Type B pancreatic cell (in vitro differentiated cells): ENCODE results near the gene PDRG1. TPM values are rescaled to one million over a fixed set of nuclear protein-coding genes. Genes with fewer than 3 reads are reported as not detected.

ENCODE experiments used
- DNase-seq: peaks from one replicate; pipeline ENCODE4 v3.0.0; 2021; ENCODE audit warnings: mixed read lengths; ENCODE audit not compliant: unreplicated experiment; ENCODE audit errors: extremely low spot score
- H3K27ac Mint-ChIP-seq: 2 replicates; pipeline ENCODE4 v1.8.0; 2021; ENCODE audit warnings: mild to moderate bottlenecking, mixed read lengths
- H3K27me3 Mint-ChIP-seq: 2 replicates; pipeline ENCODE4 v1.8.0; 2021; ENCODE audit warnings: mixed read lengths
- H3K36me3 Mint-ChIP-seq: 2 replicates; pipeline ENCODE4 v1.8.0; 2021; ENCODE audit warnings: mixed read lengths
- H3K4me1 Mint-ChIP-seq: one replicate; pipeline ENCODE4 v1.8.0; 2021; ENCODE audit warnings: mixed read lengths; ENCODE audit not compliant: unreplicated experiment
- H3K4me3 Mint-ChIP-seq: 2 replicates; pipeline ENCODE4 v1.8.0; 2021; ENCODE audit warnings: mild to moderate bottlenecking, mixed read lengths
- H3K9me3 Mint-ChIP-seq: 2 replicates; pipeline ENCODE4 v1.8.0; 2021; ENCODE audit warnings: mixed read lengths
- CTCF ChIP-seq: fragments of 200-600 bp; sonication (generic); conservative IDR thresholded peaks from 2 replicates; pipeline ENCODE4 v1.5.0; 2021; ENCODE audit warnings: antibody characterized with exemption, mild to moderate bottlenecking
- total RNA-seq: library from RNA; stranded (reverse); gene quantifications from 2 replicates; pipeline ENCODE4 v1.2.1, GENCODE V29; 2021; ENCODE audit warnings: low replicate concordance

Gene PDRG1
- total RNA-seq, 1 donor from 2014 or later: 24.7 TPM

- Mint-ChIP-seq H3K9me3 (peaks cover 5% of the 10 kb centered on the region), H3K4me3 (no peak overlapping the region), H3K36me3 (no peaks in the 10 kb centered on the region), H3K27ac (no peak overlapping the region), H3K4me1 (peaks cover 19% of the 10 kb centered on the region), H3K27me3 (peaks cover 4% of the 10 kb centered on the region)
- no peak for DNase-seq
- no peak for TF ChIP-seq CTCF
Observed at GRCh38 chr20:31916708-31917107, 35.1 kb downstream of the PDRG1 start.

- H3K27ac Mint-ChIP-seq: no peak overlapping the region
- H3K9me3 Mint-ChIP-seq: peaks cover 5% of the 10 kb centered on the region
- H3K36me3 Mint-ChIP-seq: no peaks in the 10 kb centered on the region
- H3K27me3 Mint-ChIP-seq: peaks cover 2% of the 10 kb centered on the region
- H3K4me3 Mint-ChIP-seq: no peak overlapping the region
- no peak for DNase-seq
- peaks cover 19% of the 10 kb centered on the region for H3K4me1 Mint-ChIP-seq
- no peak for TF ChIP-seq CTCF
Observed at GRCh38 chr20:31915491-31916280, 36.2 kb downstream of the PDRG1 start.

- Mint-ChIP-seq H3K27ac (peak overlapping the region; percentile 94), H3K4me3 (no peak overlapping the region), H3K9me3 (peaks cover 5% of the 10 kb centered on the region), H3K36me3 (no peaks in the 10 kb centered on the region), H3K27me3 (no peaks in the 10 kb centered on the region), H3K4me1 (peaks cover 19% of the 10 kb centered on the region)
- no peak for TF ChIP-seq CTCF
- DNase-seq: no peak
Observed at GRCh38 chr20:31914170-31914569, 37.7 kb downstream of the PDRG1 start.

GRCh38 chr20:31913431-31914157, 38.3 kb downstream of the PDRG1 start:
- no peak for TF ChIP-seq CTCF
- Mint-ChIP-seq H3K27me3 (no peaks in the 10 kb centered on the region), H3K36me3 (no peaks in the 10 kb centered on the region), H3K4me1 (peaks cover 19% of the 10 kb centered on the region), H3K4me3 (no peak overlapping the region), H3K9me3 (peaks cover 5% of the 10 kb centered on the region), H3K27ac (peak overlapping the region; percentile 4)
- no peak for DNase-seq

GRCh38 chr20:31910071-31910803, 41.6 kb downstream of the PDRG1 start:
- H3K27me3 Mint-ChIP-seq: no peaks in the 10 kb centered on the region
- TF ChIP-seq CTCF: no peak
- no peak overlapping the region for H3K27ac Mint-ChIP-seq
- peaks cover 11% of the 10 kb centered on the region for H3K4me1 Mint-ChIP-seq
- H3K9me3 Mint-ChIP-seq: peaks cover 5% of the 10 kb centered on the region
- H3K36me3 Mint-ChIP-seq: no peaks in the 10 kb centered on the region
- no peak overlapping the region for H3K4me3 Mint-ChIP-seq
- DNase-seq: no peak
